HUES64 (cell line): ENCODE measurements around the gene MED31.
A peak's percentile ranks its signal among the peaks of the same experiment; 100 is the strongest.

Experiments
- H3K27ac ChIP-seq: 2 replicates; pipeline ENCODE4 v1.7.0; 2013; ENCODE audit warnings: low read depth, low read length, inconsistent platforms
- H3K27me3 ChIP-seq: 2 replicates; pipeline ENCODE4 v1.6.1; 2013; ENCODE audit warnings: mild to moderate bottlenecking, low read length; ENCODE audit not compliant: insufficient read depth
- H3K36me3 ChIP-seq: 2 replicates; pipeline ENCODE4 v1.6.1; 2013; ENCODE audit warnings: mild to moderate bottlenecking, low read length; ENCODE audit not compliant: insufficient read depth
- H3K4me1 ChIP-seq: 2 replicates; pipeline ENCODE4 v1.6.1; 2013; ENCODE audit warnings: mild to moderate bottlenecking, low read length, moderate library complexity; ENCODE audit not compliant: insufficient read depth
- H3K4me3 ChIP-seq: 2 replicates; pipeline ENCODE4 v1.5.1; 2013; ENCODE audit warnings: mild to moderate bottlenecking, low read length, moderate library complexity
- H3K9ac ChIP-seq: 2 replicates; pipeline ENCODE4 v1.6.1; 2013; ENCODE audit warnings: mild to moderate bottlenecking, low read depth, low read length
- H3K9me3 ChIP-seq: 2 replicates; pipeline ENCODE4 v1.6.1; 2013; ENCODE audit warnings: low read depth, low read length; ENCODE audit not compliant: insufficient read depth
- WGBS: fragments of 150-250, 120-280 bp; methylation state at CpG from one replicate; pipeline ENCODE4 v1.1.7; 2013; ENCODE audit warnings: missing lambda C conversion rate; 5-methylcytosine and 5-hydroxymethylcytosine counted together

MED31 gene

GRCh38 chr17:6651919-6652452 lies 581 bp upstream of the MED31 start:
- no peak overlapping the region for H3K27ac ChIP-seq
- H3K9ac ChIP-seq: no peak overlapping the region
- peak overlapping the region; percentile 100 for H3K4me3 ChIP-seq
- no peaks in the 10 kb centered on the region for H3K9me3 ChIP-seq
- peaks cover 21% of the 10 kb centered on the region; the same call in 1 of the 2 replicates for H3K4me1 ChIP-seq
- H3K27me3 ChIP-seq: peaks cover 52% of the 10 kb centered on the region
- peaks cover 30% of the 10 kb centered on the region for H3K36me3 ChIP-seq
- WGBS: 52% methylated on average over 47 of the region's 47 CpGs

- Histone ChIP-seq H3K4me1 (peaks cover 11% of the 10 kb centered on the region; the same call in 1 of the 2 replicates), H3K9ac (no peak overlapping the region), H3K4me3 (no peak overlapping the region), H3K36me3 (peaks cover 62% of the 10 kb centered on the region), H3K27me3 (peaks cover 15% of the 10 kb centered on the region), H3K9me3 (no peaks in the 10 kb centered on the region), H3K27ac (no peak overlapping the region)
Measured at GRCh38 chr17:6648181-6648580, 3.2 kb downstream of the MED31 start.

GRCh38 chr17:6643451-6644125 lies 7.8 kb downstream of the MED31 start:
- Histone ChIP-seq H3K36me3 (peaks cover 56% of the 10 kb centered on the region), H3K27ac (no peak overlapping the region)
- 87% methylated on average over 5 of the region's 5 CpGs for WGBS

GRCh38 chr17:6642592-6642991 lies 8.8 kb downstream of the MED31 start:
- H3K27ac ChIP-seq: no peak overlapping the region
- no peak overlapping the region for H3K9ac ChIP-seq
- H3K27me3 ChIP-seq: no peaks in the 10 kb centered on the region
- no peaks in the 10 kb centered on the region for H3K9me3 ChIP-seq
- H3K4me3 ChIP-seq: no peak overlapping the region
- 100% methylated on average over 2 of the region's 2 CpGs for WGBS
- peaks cover 46% of the 10 kb centered on the region for H3K36me3 ChIP-seq
- peaks cover 7% of the 10 kb centered on the region; the same call in 1 of the 2 replicates for H3K4me1 ChIP-seq

More at GRCh38 chr17:6643451-6644125, 7.8 kb downstream of the MED31 start:
- H3K27me3 ChIP-seq: no peaks in the 10 kb centered on the region
- H3K4me3 ChIP-seq: no peak overlapping the region
- H3K9ac ChIP-seq: no peak overlapping the region
- peaks cover 7% of the 10 kb centered on the region; the same call in 1 of the 2 replicates for H3K4me1 ChIP-seq
- H3K9me3 ChIP-seq: no peaks in the 10 kb centered on the region

GRCh38 chr17:6641247-6641863 lies 10.1 kb downstream of the MED31 start:
- Histone ChIP-seq H3K4me3 (peak overlapping the region; percentile 89), H3K27ac (peak overlapping the region; percentile 94), H3K9me3 (no peaks in the 10 kb centered on the region), H3K36me3 (peaks cover 41% of the 10 kb centered on the region), H3K9ac (peak overlapping the region; percentile 93), H3K4me1 (peaks cover 7% of the 10 kb centered on the region; the same call in 1 of the 2 replicates), H3K27me3 (no peaks in the 10 kb centered on the region)
- WGBS: 4% methylated on average over 20 of the region's 20 CpGs

- peak within 1 kb of the TSS; percentile 93 for H3K9ac ChIP-seq
- H3K4me1 ChIP-seq: peaks cover 7% of the 10 kb centered on the region; the same call in 1 of the 2 replicates
- peaks cover 35% of the 10 kb centered on the region for H3K36me3 ChIP-seq
- peak within 1 kb of the TSS; percentile 94 for H3K27ac ChIP-seq
- H3K27me3 ChIP-seq: no peaks in the 10 kb centered on the region
- peak within 1 kb of the TSS; percentile 89 for H3K4me3 ChIP-seq
- under 1% methylated on average over 52 of the region's 52 CpGs for WGBS
- H3K9me3 ChIP-seq: no peaks in the 10 kb centered on the region
Measured at GRCh38 chr17:6640536-6641246, 10.7 kb downstream of the MED31 start, which contains the start of the genes KIAA0753 and TXNDC17. TSS of gene KIAA0753 (minus strand) at chr17:6640711. CDS start at chr17:6635103, 5,608 bp downstream. TSS of gene TXNDC17 (plus strand) at chr17:6641060. CDS start at chr17:6641083, 23 bp downstream.

- peak overlapping the region; percentile 94 for H3K27ac ChIP-seq
- H3K4me3 ChIP-seq: peak overlapping the region; percentile 89
- 2% methylated on average over 64 of the region's 67 CpGs for WGBS
- no peaks in the 10 kb centered on the region for H3K9me3 ChIP-seq
- no peaks in the 10 kb centered on the region for H3K27me3 ChIP-seq
- H3K36me3 ChIP-seq: peaks cover 29% of the 10 kb centered on the region
- H3K9ac ChIP-seq: peak overlapping the region; percentile 93
- H3K4me1 ChIP-seq: peaks cover 7% of the 10 kb centered on the region; the same call in 1 of the 2 replicates
Measured at GRCh38 chr17:6639586-6640535, 11.5 kb downstream of the MED31 start.

GRCh38 chr17:6639014-6639585 lies 12.3 kb downstream of the MED31 start:
- no peaks in the 10 kb centered on the region for H3K27me3 ChIP-seq
- H3K27ac ChIP-seq: no peak overlapping the region
- peaks cover 7% of the 10 kb centered on the region; the same call in 1 of the 2 replicates for H3K4me1 ChIP-seq
- WGBS: 66% methylated on average over 14 of the region's 15 CpGs
- no peaks in the 10 kb centered on the region for H3K9me3 ChIP-seq
- peak overlapping the region; percentile 93 for H3K9ac ChIP-seq
- H3K4me3 ChIP-seq: peak overlapping the region; percentile 89
- peaks cover 29% of the 10 kb centered on the region for H3K36me3 ChIP-seq

- Histone ChIP-seq H3K36me3 (peaks cover 29% of the 10 kb centered on the region), H3K4me3 (no peak overlapping the region), H3K9ac (no peak overlapping the region), H3K4me1 (peaks cover 7% of the 10 kb centered on the region; the same call in 1 of the 2 replicates), H3K27me3 (no peaks in the 10 kb centered on the region), H3K27ac (no peak overlapping the region), H3K9me3 (no peaks in the 10 kb centered on the region)
- 88% methylated on average over 24 of the region's 24 CpGs for WGBS
Measured at GRCh38 chr17:6638046-6638908, 13.1 kb downstream of the MED31 start.
